Neural cell (in vitro differentiated cells): ENCODE measurements around the gene ZFYVE19. TPM values are rescaled to one million over a fixed set of nuclear protein-coding genes. Genes with fewer than 3 reads are reported as not detected.

Experiments used
- H2AFZ ChIP-seq: fragments of 200-600, 300-800 bp; sonication (generic), shearing (Covaris generic); 2 replicates; pipeline ENCODE4 v1.6.0; 2014; ENCODE audit warnings: low read depth, mild to moderate bottlenecking, antibody characterized with exemption, low read length, moderate library complexity
- H3F3A ChIP-seq: fragments of 200-600 bp; shearing (Covaris generic); 2 replicates; pipeline ENCODE4 v1.6.1; 2016; ENCODE audit warnings: mild to moderate bottlenecking, moderate library complexity, mixed read lengths, antibody characterized with exemption, low read length; ENCODE audit not compliant: insufficient read depth, poor library complexity, severe bottlenecking
- H3K27ac ChIP-seq: fragments of 200-600, 300-800 bp; sonication (generic), shearing (Covaris generic); 2 replicates; pipeline ENCODE4 v1.5.1; 2014; ENCODE audit warnings: mild to moderate bottlenecking, low read length, moderate library complexity
- H3K27me3 ChIP-seq: fragments of 300-800, 200-600 bp; sonication (generic), shearing (Covaris generic); 2 replicates; pipeline ENCODE4 v1.6.0; 2014; ENCODE audit warnings: mild to moderate bottlenecking, low read depth, low read length, moderate library complexity; ENCODE audit not compliant: insufficient read depth
- H3K36me3 ChIP-seq: fragments of 300-800, 200-600 bp; sonication (generic), shearing (Covaris generic); 2 replicates; pipeline ENCODE4 v1.5.1; 2014; ENCODE audit warnings: mild to moderate bottlenecking, antibody characterized with exemption, low read length, moderate library complexity; ENCODE audit not compliant: insufficient read depth
- H3K4me2 ChIP-seq: fragments of 300-800, 200-600 bp; sonication (generic), shearing (Covaris generic); 2 replicates; pipeline ENCODE4 v1.6.0; 2014; ENCODE audit warnings: mild to moderate bottlenecking, low read length
- H3K4me3 ChIP-seq: fragments of 300-800, 200-600 bp; sonication (generic), shearing (Covaris generic); 2 replicates; pipeline ENCODE4 v1.5.1; 2014; ENCODE audit warnings: mild to moderate bottlenecking, low read length, moderate library complexity
- H3K79me2 ChIP-seq: fragments of 200-600 bp; shearing (Covaris generic); replicated peaks from 2 replicates; pipeline ENCODE4 v1.6.0; 2014; ENCODE audit warnings: mild to moderate bottlenecking, low read length, moderate library complexity; ENCODE audit not compliant: insufficient read depth
- H3K9ac ChIP-seq: fragments of 300-800, 200-600 bp; sonication (generic), shearing (Covaris generic); 2 replicates; pipeline ENCODE4 v1.6.1; 2016; ENCODE audit warnings: mild to moderate bottlenecking, low read length, mixed read lengths
- H3K9me2 ChIP-seq: fragments of 200-600 bp; shearing (Covaris generic); 2 replicates; pipeline ENCODE4 v1.6.1; 2016; ENCODE audit warnings: mild to moderate bottlenecking, low read length, mixed read lengths; ENCODE audit not compliant: insufficient read depth
- H3K9me3 ChIP-seq: fragments of 200-600, 300-800 bp; sonication (generic), shearing (Covaris generic); 2 replicates; pipeline ENCODE4 v1.6.1; 2016; ENCODE audit warnings: mild to moderate bottlenecking, mixed run types, low read length, moderate library complexity, mixed read lengths
- H4K20me1 ChIP-seq: fragments of 200-600 bp; shearing (Covaris generic); 2 replicates; pipeline ENCODE4 v1.6.1; 2016; ENCODE audit warnings: mild to moderate bottlenecking, mixed run types; ENCODE audit not compliant: insufficient read depth
- EP300 ChIP-seq: fragments of 450-650 bp; conservative IDR thresholded peaks from 2 replicates; pipeline ENCODE4 v1.6.1; 2014; ENCODE audit warnings: antibody characterized with exemption, mild to moderate bottlenecking, moderate library complexity; ENCODE audit not compliant: poor library complexity, severe bottlenecking
- EZH2 ChIP-seq: fragments of 200-600, 300-800 bp; shearing (Covaris generic), sonication (generic); IDR thresholded peaks from 2 replicates; pipeline ENCODE4 v1.6.1; 2014; ENCODE audit warnings: antibody characterized with exemption, low read length, borderline replicate concordance, mild to moderate bottlenecking; ENCODE audit not compliant: insufficient read depth, poor library complexity, severe bottlenecking
- MXI1 ChIP-seq: fragments of 450-650 bp; conservative IDR thresholded peaks from 2 replicates; pipeline ENCODE4 v1.6.1; 2014; ENCODE audit warnings: antibody characterized with exemption, mild to moderate bottlenecking; ENCODE audit not compliant: poor library complexity, severe bottlenecking
- POLR2AphosphoS5 ChIP-seq: IDR thresholded peaks from 2 replicates; pipeline ENCODE4 v1.6.1; 2012
- RAD21 ChIP-seq: fragments of 450-650 bp; conservative IDR thresholded peaks from 2 replicates; pipeline ENCODE4 v1.6.1; 2014; ENCODE audit warnings: antibody characterized with exemption, mild to moderate bottlenecking, moderate library complexity
- SMC3 ChIP-seq: fragments of 450-650 bp; conservative IDR thresholded peaks from 2 replicates; pipeline ENCODE4 v1.6.1; 2014; ENCODE audit warnings: antibody characterized with exemption, mild to moderate bottlenecking, moderate library complexity; ENCODE audit not compliant: poor library complexity
- TAF1 ChIP-seq: IDR thresholded peaks from 2 replicates; pipeline ENCODE4 v1.6.1; 2012; ENCODE audit warnings: low read depth
- polyA plus RNA-seq: library from polyadenylated mRNA; depleted of rRNA; stranded (reverse); fragments of >200 nt; gene quantifications from 2 replicates; pipeline ENCODE4 v1.2.3, GENCODE V29; 2014
- TF ChIP-seq, protein P1 (sequence below): fragments of 450-650 bp; IDR thresholded peaks from 2 replicates; pipeline ENCODE4 v1.5.1; 2014; ENCODE audit warnings: antibody characterized with exemption, mild to moderate bottlenecking, moderate library complexity; ENCODE audit not compliant: poor library complexity, severe bottlenecking
- TF ChIP-seq, protein P2 (sequence below): IDR thresholded peaks from 2 replicates; pipeline ENCODE4 v1.6.1; 2012; ENCODE audit warnings: borderline replicate concordance

Gene ZFYVE19
- polyA plus RNA-seq, 1 donor from 2014 or later: 48.2 TPM

DNA sequence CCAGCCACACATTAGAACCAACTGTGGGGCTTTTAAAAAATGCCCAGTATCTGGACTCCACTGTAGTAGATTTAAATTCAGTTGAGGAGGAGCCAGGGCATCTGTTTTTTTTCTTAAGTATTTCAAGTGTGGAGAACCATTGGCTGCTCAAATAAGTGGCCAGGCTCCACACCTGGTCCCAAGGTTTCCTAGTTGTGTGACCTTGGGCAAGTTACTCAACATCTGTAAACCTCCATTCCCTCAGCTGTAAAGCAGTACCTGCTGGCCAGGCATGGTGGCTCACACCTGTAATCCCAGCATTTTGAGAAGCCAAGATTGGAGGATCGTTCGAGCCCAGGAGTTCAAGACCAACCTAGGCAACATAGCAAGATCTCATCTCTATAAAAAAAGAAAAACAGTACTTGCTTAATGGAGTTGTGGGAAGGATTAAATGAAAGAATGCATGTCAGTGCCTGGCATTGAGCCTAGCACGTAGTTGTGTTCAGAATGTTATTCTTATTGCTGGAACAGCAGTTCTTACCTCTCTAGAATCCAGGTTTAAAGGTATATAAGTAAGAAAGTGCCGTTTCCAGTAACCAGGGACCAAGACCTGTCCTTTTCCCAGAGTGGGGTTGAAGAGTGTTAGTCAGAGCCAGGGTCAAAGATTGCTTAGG, 19.7 kb downstream of the ZFYVE19 start:
- Histone ChIP-seq H3K27me3 (no peaks in the 10 kb centered on the region), H4K20me1 (no peaks in the 10 kb centered on the region), H3K79me2 (no peaks in the 10 kb centered on the region), H3K4me2 (no peak overlapping the region), H3K27ac (no peak overlapping the region), H3K9me3 (no peaks in the 10 kb centered on the region), H3K9ac (no peak overlapping the region), H3K9me2 (no peaks in the 10 kb centered on the region), H3K4me3 (no peak overlapping the region), H2AFZ (no peak overlapping the region), H3K36me3 (no peaks in the 10 kb centered on the region), H3F3A (no peaks in the 10 kb centered on the region)
- TF ChIP-seq MXI1 (no peak), TAF1 (no peak), POLR2AphosphoS5 (no peak), RAD21 (no peak), EP300 (no peak), EZH2 (no peak), SMC3 (no peak)
- TF ChIP-seq, protein P1, sequence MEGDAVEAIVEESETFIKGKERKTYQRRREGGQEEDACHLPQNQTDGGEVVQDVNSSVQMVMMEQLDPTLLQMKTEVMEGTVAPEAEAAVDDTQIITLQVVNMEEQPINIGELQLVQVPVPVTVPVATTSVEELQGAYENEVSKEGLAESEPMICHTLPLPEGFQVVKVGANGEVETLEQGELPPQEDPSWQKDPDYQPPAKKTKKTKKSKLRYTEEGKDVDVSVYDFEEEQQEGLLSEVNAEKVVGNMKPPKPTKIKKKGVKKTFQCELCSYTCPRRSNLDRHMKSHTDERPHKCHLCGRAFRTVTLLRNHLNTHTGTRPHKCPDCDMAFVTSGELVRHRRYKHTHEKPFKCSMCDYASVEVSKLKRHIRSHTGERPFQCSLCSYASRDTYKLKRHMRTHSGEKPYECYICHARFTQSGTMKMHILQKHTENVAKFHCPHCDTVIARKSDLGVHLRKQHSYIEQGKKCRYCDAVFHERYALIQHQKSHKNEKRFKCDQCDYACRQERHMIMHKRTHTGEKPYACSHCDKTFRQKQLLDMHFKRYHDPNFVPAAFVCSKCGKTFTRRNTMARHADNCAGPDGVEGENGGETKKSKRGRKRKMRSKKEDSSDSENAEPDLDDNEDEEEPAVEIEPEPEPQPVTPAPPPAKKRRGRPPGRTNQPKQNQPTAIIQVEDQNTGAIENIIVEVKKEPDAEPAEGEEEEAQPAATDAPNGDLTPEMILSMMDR: no peak
- TF ChIP-seq, protein P2, sequence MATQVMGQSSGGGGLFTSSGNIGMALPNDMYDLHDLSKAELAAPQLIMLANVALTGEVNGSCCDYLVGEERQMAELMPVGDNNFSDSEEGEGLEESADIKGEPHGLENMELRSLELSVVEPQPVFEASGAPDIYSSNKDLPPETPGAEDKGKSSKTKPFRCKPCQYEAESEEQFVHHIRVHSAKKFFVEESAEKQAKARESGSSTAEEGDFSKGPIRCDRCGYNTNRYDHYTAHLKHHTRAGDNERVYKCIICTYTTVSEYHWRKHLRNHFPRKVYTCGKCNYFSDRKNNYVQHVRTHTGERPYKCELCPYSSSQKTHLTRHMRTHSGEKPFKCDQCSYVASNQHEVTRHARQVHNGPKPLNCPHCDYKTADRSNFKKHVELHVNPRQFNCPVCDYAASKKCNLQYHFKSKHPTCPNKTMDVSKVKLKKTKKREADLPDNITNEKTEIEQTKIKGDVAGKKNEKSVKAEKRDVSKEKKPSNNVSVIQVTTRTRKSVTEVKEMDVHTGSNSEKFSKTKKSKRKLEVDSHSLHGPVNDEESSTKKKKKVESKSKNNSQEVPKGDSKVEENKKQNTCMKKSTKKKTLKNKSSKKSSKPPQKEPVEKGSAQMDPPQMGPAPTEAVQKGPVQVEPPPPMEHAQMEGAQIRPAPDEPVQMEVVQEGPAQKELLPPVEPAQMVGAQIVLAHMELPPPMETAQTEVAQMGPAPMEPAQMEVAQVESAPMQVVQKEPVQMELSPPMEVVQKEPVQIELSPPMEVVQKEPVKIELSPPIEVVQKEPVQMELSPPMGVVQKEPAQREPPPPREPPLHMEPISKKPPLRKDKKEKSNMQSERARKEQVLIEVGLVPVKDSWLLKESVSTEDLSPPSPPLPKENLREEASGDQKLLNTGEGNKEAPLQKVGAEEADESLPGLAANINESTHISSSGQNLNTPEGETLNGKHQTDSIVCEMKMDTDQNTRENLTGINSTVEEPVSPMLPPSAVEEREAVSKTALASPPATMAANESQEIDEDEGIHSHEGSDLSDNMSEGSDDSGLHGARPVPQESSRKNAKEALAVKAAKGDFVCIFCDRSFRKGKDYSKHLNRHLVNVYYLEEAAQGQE: no peak

DNA sequence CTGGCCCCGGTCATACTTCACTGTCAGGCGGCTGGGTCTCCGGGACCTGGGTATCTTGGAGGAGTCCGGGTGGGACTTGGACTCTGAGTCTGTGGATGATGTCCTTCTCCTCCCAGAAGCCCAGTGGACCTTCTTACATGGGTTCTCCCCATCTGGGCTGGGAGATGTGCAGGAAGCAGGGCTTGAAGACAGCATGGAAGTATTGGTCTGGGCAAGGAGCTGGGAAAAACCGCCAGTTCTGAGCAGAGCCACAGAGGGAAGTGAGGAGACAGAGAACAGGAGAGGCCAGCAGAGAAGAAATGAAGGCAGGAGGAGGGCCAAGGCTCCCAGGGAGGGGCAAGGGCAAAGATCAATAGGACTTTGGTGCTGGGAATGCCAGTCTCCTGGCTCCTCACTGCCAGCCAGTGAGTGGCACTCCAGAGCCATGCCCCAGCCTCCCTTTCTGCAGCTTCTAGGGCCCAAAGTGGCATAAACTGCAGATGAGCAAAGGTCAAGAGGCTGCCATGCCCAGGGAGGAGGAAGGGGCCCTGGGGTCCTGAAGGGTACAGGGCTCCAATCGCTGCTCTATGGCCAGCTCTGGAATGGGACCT, 21.7 kb downstream of the ZFYVE19 start, which contains the start of gene PPP1R14D:
Gene PPP1R14D, minus strand, starts transcription at position 262 of the 590 bp plus-strand sequence. Its CDS starts 67 bp downstream, at position 195.
- H4K20me1 ChIP-seq: no peaks in the 10 kb centered on the region
- no peaks in the 10 kb centered on the region for H3K36me3 ChIP-seq
- H3K27ac ChIP-seq: no peak within 1 kb of the TSS
- no peaks in the 10 kb centered on the region for H3K27me3 ChIP-seq
- H3K9ac ChIP-seq: no peak within 1 kb of the TSS
- no peak for TF ChIP-seq SMC3
- no peak for TF ChIP-seq RAD21
- TF ChIP-seq, protein P2: no peak
- no peak for TF ChIP-seq POLR2AphosphoS5
- no peak for TF ChIP-seq EP300
- TF ChIP-seq, protein P1: no peak
- TF ChIP-seq MXI1: no peak
- TF ChIP-seq EZH2: no peak
- TF ChIP-seq TAF1: no peak
- H3K4me2 ChIP-seq: no peak within 1 kb of the TSS
- no peaks in the 10 kb centered on the region for H3K79me2 ChIP-seq
- H2AFZ ChIP-seq: no peak within 1 kb of the TSS
- H3F3A ChIP-seq: no peaks in the 10 kb centered on the region
- no peak within 1 kb of the TSS for H3K4me3 ChIP-seq
- H3K9me2 ChIP-seq: no peaks in the 10 kb centered on the region
- no peaks in the 10 kb centered on the region for H3K9me3 ChIP-seq
